Measurements from ENCODE around the gene FAM13A.

The FAM13A gene

DNA sequence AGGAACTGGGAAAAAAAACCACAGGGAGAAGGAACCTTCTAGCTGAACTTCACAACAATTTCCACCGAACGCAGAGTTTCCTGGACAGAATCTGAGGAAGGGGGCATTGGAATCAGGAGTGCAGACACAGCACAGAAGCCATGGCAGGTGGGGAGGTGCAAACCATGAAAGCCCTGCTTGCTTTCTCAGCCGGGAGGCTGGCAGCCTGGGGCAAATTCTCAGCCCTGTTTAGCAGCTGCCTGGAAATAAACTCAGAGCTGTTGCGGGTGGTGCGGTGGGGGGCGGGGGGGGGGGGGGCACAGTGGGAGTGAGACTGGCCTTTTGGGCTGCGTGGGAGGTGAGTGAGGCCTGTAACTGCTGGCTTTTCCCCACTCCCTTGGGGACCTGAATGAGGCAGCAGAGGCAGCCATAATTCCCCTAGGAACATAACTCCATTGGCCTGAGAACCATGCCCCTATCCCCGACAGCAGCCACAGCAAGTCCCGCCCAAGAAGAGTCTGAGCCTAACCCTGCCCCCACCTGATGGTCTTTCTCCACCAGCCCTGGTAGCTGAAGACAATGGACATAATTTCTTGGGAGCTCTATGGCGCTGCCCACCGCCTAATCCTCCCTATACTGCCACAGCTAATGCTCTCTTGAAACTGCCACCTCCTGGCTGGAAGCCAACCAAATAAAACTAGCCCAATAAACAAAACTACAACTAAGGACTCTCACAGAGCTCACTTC, 176.3 kb downstream of the FAM13A start:
- no peaks in the 10 kb centered on the region for H3K27me3 ChIP-seq
- H3K9me3 ChIP-seq = no peaks in the 10 kb centered on the region
- no peak for TF ChIP-seq CTCF (IDR thresholded peaks at IDR 0.05)
- no peak overlapping the region for H3K4me3 ChIP-seq (ENCODE audit: low read depth in 1 of 2, low read length in 1 of 2)
- H3K27ac ChIP-seq = no peak overlapping the region
- no peaks in the 10 kb centered on the region for H3K36me3 ChIP-seq
- no peaks in the 10 kb centered on the region for H3K4me1 ChIP-seq (ENCODE audit: control insufficient read depth in 1 of 2, insufficient read depth in 1 of 2, low read depth in 1 of 2, low read length in 1 of 2)

DNA sequence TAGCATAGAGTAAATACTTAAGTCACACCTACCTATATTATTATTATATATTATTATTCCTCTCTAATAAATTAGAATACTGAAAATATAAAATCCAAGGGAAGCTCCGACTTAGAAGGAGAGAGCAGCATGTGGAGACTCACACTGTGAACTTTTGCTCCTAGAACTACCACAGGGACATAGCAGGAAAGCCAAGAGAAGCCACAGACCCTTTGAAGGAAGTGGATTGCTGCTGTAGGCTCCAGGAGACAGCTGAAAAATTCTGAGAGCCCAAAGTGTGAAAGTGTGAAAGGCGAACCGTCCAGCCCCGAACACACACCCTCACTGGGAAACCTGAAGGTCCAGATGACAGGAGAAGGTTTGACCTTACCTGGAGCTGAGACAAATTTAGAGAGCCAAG, 177.0 kb downstream of the FAM13A start:
- Histone ChIP-seq H3K36me3 (no peaks in the 10 kb centered on the region), H3K4me3 (ENCODE audit: low read depth in 1 of 2, low read length in 1 of 2) (no peak overlapping the region), H3K4me1 (ENCODE audit: control insufficient read depth in 1 of 2, insufficient read depth in 1 of 2, low read depth in 1 of 2, low read length in 1 of 2) (no peaks in the 10 kb centered on the region), H3K27me3 (no peaks in the 10 kb centered on the region), H3K9me3 (no peaks in the 10 kb centered on the region), H3K27ac (no peak overlapping the region)
- no peak for TF ChIP-seq CTCF (IDR thresholded peaks at IDR 0.05)

DNA sequence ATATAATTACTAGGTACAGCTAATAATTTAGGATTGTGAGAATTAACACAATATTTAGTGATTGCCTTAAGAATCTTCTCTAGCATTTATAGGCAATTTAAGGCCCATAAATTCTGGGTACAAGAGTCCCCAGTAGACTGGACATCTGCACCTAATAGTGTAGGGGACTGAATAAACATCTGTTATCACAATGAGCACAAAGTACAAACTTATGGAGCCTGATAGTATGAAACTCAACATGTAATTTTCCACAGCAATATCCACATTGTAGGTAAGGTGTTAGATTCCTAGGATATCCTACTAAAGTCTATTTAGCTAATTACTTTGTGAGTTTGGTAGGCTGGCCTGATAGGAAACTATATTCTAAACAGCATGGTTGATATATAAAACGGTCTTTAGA, 178.3 kb downstream of the FAM13A start:
- no peaks in the 10 kb centered on the region for H3K4me1 ChIP-seq (ENCODE audit: control insufficient read depth in 1 of 2, insufficient read depth in 1 of 2, low read depth in 1 of 2, low read length in 1 of 2)
- H3K27me3 ChIP-seq = no peaks in the 10 kb centered on the region
- no peaks in the 10 kb centered on the region for H3K9me3 ChIP-seq
- H3K36me3 ChIP-seq = no peaks in the 10 kb centered on the region
- H3K4me3 ChIP-seq (ENCODE audit: low read depth in 1 of 2, low read length in 1 of 2) = no peak overlapping the region
- no peak overlapping the region for H3K27ac ChIP-seq
- no peak for TF ChIP-seq CTCF (IDR thresholded peaks at IDR 0.05)

- no peaks in the 10 kb centered on the region for H3K9me3 ChIP-seq
- H3K4me1 ChIP-seq (ENCODE audit: control insufficient read depth in 1 of 2, insufficient read depth in 1 of 2, low read depth in 1 of 2, low read length in 1 of 2) = no peaks in the 10 kb centered on the region
- H3K36me3 ChIP-seq = no peaks in the 10 kb centered on the region
- no peaks in the 10 kb centered on the region for H3K27me3 ChIP-seq
- TF ChIP-seq CTCF (IDR thresholded peaks at IDR 0.05) = no peak
- no peak overlapping the region for H3K4me3 ChIP-seq (ENCODE audit: low read depth in 1 of 2, low read length in 1 of 2)
- no peak overlapping the region for H3K27ac ChIP-seq
These were observed 186.6 kb downstream of the FAM13A start for GRCh38 chr4:88870428-88870827.

GRCh38 chr4:88868510-88868909, 188.5 kb downstream of the FAM13A start:
- no peak for TF ChIP-seq CTCF (IDR thresholded peaks at IDR 0.05)
- no peaks in the 10 kb centered on the region for H3K4me1 ChIP-seq (ENCODE audit: control insufficient read depth in 1 of 2, insufficient read depth in 1 of 2, low read depth in 1 of 2, low read length in 1 of 2)
- H3K9me3 ChIP-seq = no peaks in the 10 kb centered on the region
- H3K4me3 ChIP-seq (ENCODE audit: low read depth in 1 of 2, low read length in 1 of 2) = no peak overlapping the region
- H3K27ac ChIP-seq = no peak overlapping the region
- H3K36me3 ChIP-seq = no peaks in the 10 kb centered on the region
- no peaks in the 10 kb centered on the region for H3K27me3 ChIP-seq

All from neutrophil (primary cell).